WTC11 (cell line): ENCODE data around the gene TDRD15. TPM values are rescaled to one million over a fixed set of nuclear protein-coding genes. Genes with fewer than 3 reads are reported as not detected.

Experiments
- ATAC-seq: fragments of 200-7000 bp; cut with Tn5 transposase; 2 replicates; pipeline ENCODE4 v1.10.0; 2021; ENCODE audit warnings: mild to moderate bottlenecking, moderate library complexity
- CTCF ChIA-PET: fragments of 300-600 bp; sonication (Branson Sonifier 250); formaldehyde crosslinking; loops from one replicate; lab custom pipeline; 2021; ENCODE audit warnings: antibody characterized with exemption; lab: Charles Lee
- POLR2A ChIA-PET: fragments of 350-600 bp; sonication (Branson Sonifier 250); formaldehyde crosslinking; loops from one replicate; lab custom pipeline; 2021; ENCODE audit warnings: antibody characterized with exemption; lab: Charles Lee
- DNase-seq: peaks from one replicate; pipeline ENCODE4 v3.0.0; 2021; ENCODE audit warnings: low spot score
- H3K27ac Mint-ChIP-seq: 2 replicates; pipeline ENCODE4 v1.8.0; 2021; ENCODE audit warnings: mixed read lengths
- H3K27me3 Mint-ChIP-seq: 2 replicates; pipeline ENCODE4 v1.8.0; 2021; ENCODE audit warnings: low read depth, mild to moderate bottlenecking, moderate library complexity, mixed read lengths
- H3K36me3 Mint-ChIP-seq: 2 replicates; pipeline ENCODE4 v1.8.0; 2021; ENCODE audit warnings: mixed read lengths
- H3K4me1 Mint-ChIP-seq: 2 replicates; pipeline ENCODE4 v1.8.0; 2022; ENCODE audit warnings: mixed read lengths
- H3K4me3 Mint-ChIP-seq: 2 replicates; pipeline ENCODE4 v1.8.0; 2021; ENCODE audit warnings: mild to moderate bottlenecking, moderate library complexity, mixed read lengths
- H3K9me3 Mint-ChIP-seq: 2 replicates; pipeline ENCODE4 v1.8.0; 2021; ENCODE audit warnings: mixed read lengths
- CDX4 ChIP-seq: fragments of 250-450 bp; sonication (Bioruptor Pico); IDR thresholded peaks from 2 replicates; pipeline ENCODE4 v1.9.0; 2021; ENCODE audit warnings: moderate library complexity, mild to moderate bottlenecking, inconsistent platforms, borderline replicate concordance
- ELF4 ChIP-seq: sonication (generic); formaldehyde crosslinking; IDR thresholded peaks from 2 replicates; pipeline ENCODE4 v1.8.1; 2022; ENCODE audit warnings: low read depth, mild to moderate bottlenecking, moderate library complexity, missing genetic modification reagents
- FOXP1 ChIP-seq: sonication (generic); formaldehyde crosslinking; IDR thresholded peaks from 2 replicates; pipeline ENCODE4 v1.8.0; 2022; ENCODE audit warnings: missing genetic modification reagents, mild to moderate bottlenecking, moderate library complexity, borderline replicate concordance
- GRHL2 ChIP-seq: fragments of 250-450 bp; sonication (Bioruptor Pico); IDR thresholded peaks from 2 replicates; pipeline ENCODE4 v1.8.0; 2022; ENCODE audit warnings: mild to moderate bottlenecking, moderate library complexity; ENCODE audit not compliant: insufficient replicate concordance, severe bottlenecking
- GTF2I ChIP-seq: fragments of 250-450 bp; sonication (Bioruptor Pico); conservative IDR thresholded peaks from 2 replicates; pipeline ENCODE4 v1.4.0; 2021; ENCODE audit warnings: mild to moderate bottlenecking
- IRF2 ChIP-seq: sonication (generic); formaldehyde crosslinking; IDR thresholded peaks from 2 replicates; pipeline ENCODE4 v1.8.0; 2022; ENCODE audit warnings: low read depth, missing genetic modification reagents, borderline replicate concordance
- KAT7 ChIP-seq: sonication (generic); formaldehyde crosslinking; IDR thresholded peaks from 2 replicates; pipeline ENCODE4 v1.8.1; 2023; ENCODE audit warnings: missing genetic modification reagents, mild to moderate bottlenecking, borderline replicate concordance
- NFYB ChIP-seq: sonication (generic); formaldehyde crosslinking; conservative IDR thresholded peaks from 2 replicates; pipeline ENCODE4 v1.8.0; 2022; ENCODE audit warnings: low read depth, missing genetic modification reagents
- NR3C1 ChIP-seq: sonication (generic); formaldehyde crosslinking; conservative IDR thresholded peaks from 2 replicates; pipeline ENCODE4 v1.8.1; 2023; ENCODE audit warnings: low read depth, mild to moderate bottlenecking, missing genetic modification reagents
- RELA ChIP-seq: sonication (generic); formaldehyde crosslinking; IDR thresholded peaks from 2 replicates; pipeline ENCODE4 v1.8.1; 2022; ENCODE audit warnings: missing genetic modification reagents, mild to moderate bottlenecking, borderline replicate concordance
- TEAD4 ChIP-seq: sonication (generic); formaldehyde crosslinking; IDR thresholded peaks from 2 replicates; pipeline ENCODE4 v1.8.0; 2022; ENCODE audit warnings: mild to moderate bottlenecking, missing genetic modification reagents
- TP53 ChIP-seq: sonication (generic); formaldehyde crosslinking; IDR thresholded peaks from 2 replicates; pipeline ENCODE4 v1.8.1; 2023; ENCODE audit warnings: mild to moderate bottlenecking, missing genetic modification reagents
- ZNF138 ChIP-seq: sonication (generic); formaldehyde crosslinking; conservative IDR thresholded peaks from 2 replicates; pipeline ENCODE4 v1.8.1; 2022; ENCODE audit warnings: mild to moderate bottlenecking, moderate library complexity, missing genetic modification reagents
- ZNF232 ChIP-seq: sonication (generic); formaldehyde crosslinking; IDR thresholded peaks from 2 replicates; pipeline ENCODE4 v1.8.0; 2022; ENCODE audit warnings: mild to moderate bottlenecking, missing genetic modification reagents
- ZNF317 ChIP-seq: sonication (generic); formaldehyde crosslinking; IDR thresholded peaks from 2 replicates; pipeline ENCODE4 v1.8.1; 2023; ENCODE audit warnings: low read depth, mild to moderate bottlenecking, moderate library complexity, missing genetic modification reagents, borderline replicate concordance
- ZNF423 ChIP-seq: fragments of 250-450 bp; sonication (Bioruptor Pico); IDR thresholded peaks from 2 replicates; pipeline ENCODE4 v2.1.2; 2022; ENCODE audit warnings: mild to moderate bottlenecking, moderate library complexity
- total RNA-seq: library from RNA; stranded (reverse); gene quantifications from 3 replicates; pipeline ENCODE4 v1.2.3, GENCODE V29; 2021
- TF ChIP-seq, protein P1 (sequence below): sonication (generic); formaldehyde crosslinking; IDR thresholded peaks from 2 replicates; pipeline ENCODE4 v1.8.1; 2022; ENCODE audit warnings: missing genetic modification reagents, borderline replicate concordance
- TF ChIP-seq, protein P2 (sequence below): fragments of 250-450 bp; sonication (Bioruptor Pico); conservative IDR thresholded peaks from 2 replicates; pipeline ENCODE4 v1.9.0; 2021; ENCODE audit warnings: mild to moderate bottlenecking

TDRD15 gene
- total RNA-seq, 1 experiment from 2014 or later: not detected

DNA sequence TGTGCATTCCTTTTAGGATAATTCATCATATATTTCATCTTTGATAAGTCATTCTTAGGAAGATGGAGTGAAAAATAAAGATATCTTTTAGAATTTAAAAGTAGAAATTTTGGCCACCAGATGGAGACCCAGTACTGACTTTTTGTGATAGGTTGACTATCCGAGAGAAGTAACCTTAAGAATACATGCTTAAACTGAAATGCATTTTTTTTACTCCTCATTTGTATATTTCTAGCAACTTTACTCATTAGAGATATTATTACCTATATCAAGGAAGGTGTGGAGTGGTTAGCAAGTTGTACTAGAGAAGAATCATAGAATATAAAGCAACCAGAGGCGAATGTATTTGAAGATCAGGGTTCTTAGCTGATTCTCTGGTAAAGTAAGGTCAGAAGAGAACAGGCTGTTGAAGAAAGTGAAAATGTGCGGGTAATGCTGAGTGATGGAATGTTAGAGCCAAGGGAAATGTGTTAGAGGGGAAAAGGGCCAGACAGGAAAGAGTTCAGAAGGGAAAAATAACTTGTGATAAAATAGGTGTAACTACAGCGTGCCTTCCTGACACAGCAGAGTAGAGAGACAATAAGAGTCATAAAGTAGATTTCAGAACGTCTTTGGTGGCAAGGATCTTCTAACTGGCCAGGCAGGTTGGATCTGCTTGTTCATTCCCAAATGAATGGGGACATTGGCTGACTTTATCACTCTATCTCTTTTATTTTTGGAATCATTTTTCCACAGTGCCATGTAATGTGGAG lies 52.3 kb downstream of the TDRD15 start:
- no peak for TF ChIP-seq IRF2 (CRISPR knock-in tag)
- TF ChIP-seq, protein P1, sequence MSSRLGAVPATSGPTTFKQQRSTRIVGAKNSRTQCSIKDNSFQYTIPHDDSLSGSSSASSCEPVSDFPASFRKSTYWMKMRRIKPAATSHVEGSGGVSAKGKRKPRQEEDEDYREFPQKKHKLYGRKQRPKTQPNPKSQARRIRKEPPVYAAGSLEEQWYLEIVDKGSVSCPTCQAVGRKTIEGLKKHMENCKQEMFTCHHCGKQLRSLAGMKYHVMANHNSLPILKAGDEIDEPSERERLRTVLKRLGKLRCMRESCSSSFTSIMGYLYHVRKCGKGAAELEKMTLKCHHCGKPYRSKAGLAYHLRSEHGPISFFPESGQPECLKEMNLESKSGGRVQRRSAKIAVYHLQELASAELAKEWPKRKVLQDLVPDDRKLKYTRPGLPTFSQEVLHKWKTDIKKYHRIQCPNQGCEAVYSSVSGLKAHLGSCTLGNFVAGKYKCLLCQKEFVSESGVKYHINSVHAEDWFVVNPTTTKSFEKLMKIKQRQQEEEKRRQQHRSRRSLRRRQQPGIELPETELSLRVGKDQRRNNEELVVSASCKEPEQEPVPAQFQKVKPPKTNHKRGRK (CRISPR knock-in tag): no peak
- TF ChIP-seq TEAD4 (CRISPR knock-in tag): no peak
- no peak for TF ChIP-seq GTF2I (CRISPR knock-in tag)
- TF ChIP-seq, all 79 proteins: peak for 0
- DNase-seq: no peak
- POLR2A ChIA-PET: no interaction called here
- Mint-ChIP-seq H3K27ac (no peak overlapping the region), H3K27me3 (no peaks in the 10 kb centered on the region), H3K4me1 (peaks cover 9% of the 10 kb centered on the region), H3K9me3 (no peaks in the 10 kb centered on the region), H3K4me3 (no peak overlapping the region), H3K36me3 (no peaks in the 10 kb centered on the region)
- CTCF ChIA-PET: interaction anchor here (0.6 to 1.4 kb wide), 3 partner anchors 140 to 143 kb away, joined by 3 to 18 read pairs (median 5); no protein-coding TSS in a partner anchor
- no peak for ATAC-seq

- TF ChIP-seq, protein P2, sequence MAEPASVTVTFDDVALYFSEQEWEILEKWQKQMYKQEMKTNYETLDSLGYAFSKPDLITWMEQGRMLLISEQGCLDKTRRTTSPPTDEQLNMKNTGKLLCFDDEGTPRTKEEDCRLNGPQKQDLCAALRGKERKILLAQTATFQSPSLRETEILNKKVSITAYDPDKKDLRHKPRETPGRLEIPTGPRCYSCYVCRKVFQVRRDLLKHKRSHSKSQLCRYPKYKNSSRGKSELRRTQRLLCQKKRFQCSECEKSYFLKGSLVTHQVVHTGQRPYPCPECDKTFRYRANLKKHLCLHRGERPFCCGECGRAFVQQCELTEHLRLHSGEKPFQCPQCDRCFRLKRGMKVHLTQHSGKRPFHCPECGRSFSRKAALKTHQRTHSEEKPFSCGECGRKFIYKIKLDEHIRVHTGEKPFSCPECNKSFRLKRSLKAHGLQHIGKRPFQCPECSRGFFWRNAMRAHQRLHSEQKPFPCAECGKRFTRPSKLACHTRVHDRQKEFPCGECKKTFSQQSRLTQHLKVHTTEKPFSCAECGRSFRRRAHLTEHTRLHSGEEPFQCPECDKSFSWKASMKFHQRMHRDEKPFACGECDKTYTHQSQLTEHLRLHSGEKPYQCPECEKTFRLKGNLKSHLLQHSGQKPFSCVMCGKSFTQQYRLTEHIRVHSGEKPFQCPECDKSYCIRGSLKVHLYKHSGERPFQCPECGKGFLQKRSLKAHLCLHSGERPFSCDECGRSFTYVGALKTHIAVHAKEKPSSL (CRISPR knock-in tag): no peak
- TF ChIP-seq ZNF423 (no peak), ZNF232 (CRISPR knock-in tag) (no peak), ZNF317 (no peak), FOXP1 (CRISPR knock-in tag) (no peak), GRHL2 (CRISPR knock-in tag) (no peak), NFYB (CRISPR knock-in tag) (no peak), CDX4 (no peak), NR3C1 (CRISPR knock-in tag) (no peak), RELA (no peak), GTF2I (CRISPR knock-in tag) (no peak), TP53 (no peak), ZNF138 (CRISPR knock-in tag) (no peak)
- TF ChIP-seq, all 79 proteins: peak for 0
- no peak overlapping the region for H3K4me3 Mint-ChIP-seq
- H3K36me3 Mint-ChIP-seq: no peaks in the 10 kb centered on the region
- DNase-seq (no peak), ATAC-seq (peak; percentile 69)
- ChIA-PET POLR2A (no interaction called here), CTCF (no interaction called here)
- peaks cover 2% of the 10 kb centered on the region; the same call in 1 of the 2 replicates for H3K9me3 Mint-ChIP-seq
- peaks cover 14% of the 10 kb centered on the region for H3K4me1 Mint-ChIP-seq
- no peaks in the 10 kb centered on the region for H3K27me3 Mint-ChIP-seq
- no peak overlapping the region for H3K27ac Mint-ChIP-seq
Measured at GRCh38 chr2:21181957-21182356, 58.2 kb downstream of the TDRD15 start.

- DNase-seq: no peak
- no peaks in the 10 kb centered on the region for H3K36me3 Mint-ChIP-seq
- H3K9me3 Mint-ChIP-seq: peaks cover 4% of the 10 kb centered on the region; the same call in 1 of the 2 replicates
- TF ChIP-seq KAT7 (CRISPR knock-in tag): no peak
- no peak for TF ChIP-seq ELF4 (CRISPR knock-in tag)
- TF ChIP-seq, all 79 proteins: peak for 0
- ATAC-seq: no peak
- Mint-ChIP-seq H3K27ac (no peak overlapping the region), H3K27me3 (no peaks in the 10 kb centered on the region), H3K4me3 (no peak overlapping the region), H3K4me1 (peaks cover 12% of the 10 kb centered on the region)
- ChIA-PET POLR2A (no interaction called here), CTCF (no interaction called here)
Measured at GRCh38 chr2:21183306-21183705, 59.5 kb downstream of the TDRD15 start.
